ENCODE measurements around the gene CTIF. TPM values are rescaled to one million over a fixed set of nuclear protein-coding genes. Genes with fewer than 3 reads are reported as not detected.

The CTIF gene
- total RNA-seq, 1 experiment from 2014 or later, result 5.0 TPM

DNA sequence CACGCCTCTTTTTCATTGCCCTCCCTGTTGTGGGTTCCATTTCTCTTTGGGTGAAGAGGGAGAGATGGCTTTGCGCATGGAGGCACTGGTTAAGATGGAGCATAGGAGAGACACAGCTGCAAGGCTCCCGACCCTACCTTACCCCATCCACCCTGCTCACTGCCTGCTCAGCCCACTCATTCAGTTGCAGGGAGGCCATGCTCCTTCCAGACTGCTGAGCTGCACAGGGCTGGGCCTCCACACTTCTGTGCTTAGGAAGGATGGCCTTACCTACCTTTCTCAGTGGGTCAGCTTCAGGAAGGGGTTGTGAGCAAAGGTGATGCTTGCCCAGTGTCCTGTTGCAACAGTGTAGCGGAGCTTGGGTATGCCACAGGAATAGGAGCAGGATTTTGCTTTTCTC lies 127.8 kb downstream of the CTIF start:
- no peak for DNase-seq (ENCODE audit: low spot score)

DNA sequence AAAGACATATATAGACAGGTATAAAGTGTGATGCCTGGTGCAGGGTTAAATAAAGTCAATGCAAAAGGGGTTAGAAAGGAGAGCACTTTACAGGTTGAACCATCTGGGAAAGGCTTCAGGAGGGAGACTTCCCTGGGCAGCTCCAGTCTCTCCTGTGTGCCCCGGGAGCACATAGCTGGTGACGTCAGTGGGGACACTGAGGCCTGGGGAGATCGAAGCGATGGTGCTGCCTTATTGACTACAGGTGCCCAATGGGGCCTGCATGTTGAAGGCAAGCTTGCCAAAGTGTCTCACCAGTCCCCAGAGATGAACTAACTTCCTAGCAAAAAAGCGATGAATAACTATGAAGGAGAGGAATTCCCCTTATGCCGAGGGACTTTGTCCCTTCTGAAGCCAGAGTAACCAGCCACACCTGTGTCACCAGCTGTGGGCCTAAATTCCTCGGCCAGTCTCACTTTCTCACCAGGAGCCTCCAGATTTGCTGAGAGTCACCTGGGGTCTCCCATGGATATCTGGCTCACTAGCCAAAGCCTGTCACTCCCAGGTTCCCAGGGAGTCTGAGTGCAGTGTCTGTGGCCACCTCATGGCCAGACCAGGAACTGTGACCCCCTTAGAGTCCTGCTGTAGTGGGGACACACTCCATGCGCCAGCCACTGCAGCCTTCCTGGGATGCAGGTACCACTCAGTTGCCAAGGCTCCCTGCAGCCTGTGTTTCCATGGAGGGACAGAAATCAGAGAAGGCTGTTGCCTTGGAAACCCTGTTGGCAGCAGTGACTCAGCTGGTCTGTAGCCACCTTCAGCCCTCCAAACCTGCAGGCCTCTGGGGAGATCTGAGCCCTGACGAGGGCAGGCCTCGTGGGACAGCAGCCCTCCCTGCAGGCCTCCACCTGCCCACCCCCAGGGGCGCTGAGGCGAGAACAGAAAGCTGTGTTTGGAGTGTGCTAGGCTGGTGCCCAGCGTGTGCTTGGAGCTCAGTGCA lies 128.7 kb downstream of the CTIF start:
- DNase-seq (ENCODE audit: low spot score), result no peak

- no peak for DNase-seq (ENCODE audit: low spot score)
Observed at GRCh38 chr18:48668466-48669179, 129.8 kb downstream of the CTIF start.

DNA sequence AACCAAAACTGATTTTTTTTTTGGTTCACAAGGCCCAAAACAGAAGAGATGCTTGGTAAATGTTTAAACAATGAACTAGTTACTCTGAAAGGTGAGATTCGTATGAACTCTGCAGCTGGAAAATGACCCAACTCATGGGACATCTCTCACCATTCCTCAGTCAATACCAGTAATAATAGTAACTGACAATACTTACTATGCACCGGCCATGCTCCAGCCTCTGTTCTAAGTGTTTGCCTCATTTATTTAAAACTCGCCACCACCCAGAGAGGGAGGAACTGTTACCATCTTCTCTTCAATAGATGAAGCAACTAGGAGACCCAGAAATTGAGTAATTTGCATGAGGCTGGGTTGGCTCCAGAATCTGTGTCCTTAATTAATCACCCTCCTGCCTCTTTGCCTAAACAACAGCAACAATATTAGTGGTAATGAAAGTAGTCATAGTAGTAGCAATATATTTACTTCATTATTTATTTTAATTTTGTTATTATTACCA lies 130.4 kb downstream of the CTIF start:
- no peak for DNase-seq (ENCODE audit: low spot score)

DNA sequence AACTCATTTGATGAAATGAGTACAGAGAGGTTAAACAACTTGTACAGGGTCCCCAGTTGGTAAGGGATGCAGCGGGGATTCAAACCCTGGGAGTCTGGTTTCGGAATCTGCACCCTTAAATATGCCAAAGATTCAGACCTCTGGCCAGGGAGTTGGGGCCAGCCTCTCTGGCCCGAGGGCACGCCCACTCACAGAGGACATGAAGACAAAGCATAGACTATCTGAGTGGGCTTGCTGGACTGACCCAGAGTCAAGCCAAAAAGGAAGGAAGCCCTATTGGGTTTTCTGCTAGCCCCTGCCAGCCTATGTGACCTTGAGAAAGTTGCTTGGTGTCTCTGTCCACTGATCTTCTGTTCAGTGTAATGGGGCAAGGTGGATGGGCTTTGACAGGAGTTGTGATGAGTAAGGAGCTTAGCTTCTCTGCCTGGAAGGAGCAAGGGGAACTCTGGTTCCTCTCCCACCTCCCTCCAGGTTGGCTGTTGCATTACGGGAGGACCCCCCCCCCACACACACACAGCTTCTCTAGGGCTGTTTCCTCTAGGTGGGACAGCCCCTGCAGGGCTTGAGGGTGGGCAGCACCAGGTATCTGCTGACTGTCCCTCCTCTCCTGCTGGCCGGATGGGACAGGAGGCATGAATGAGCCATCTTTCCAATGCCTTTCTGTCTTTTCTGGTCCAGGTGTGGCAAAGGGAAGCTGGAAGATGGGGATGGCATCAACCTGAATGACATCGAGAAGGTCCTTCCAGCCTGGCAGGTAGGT lies 131.3 kb downstream of the CTIF start:
- DNase-seq (ENCODE audit: low spot score), result no peak

DNA sequence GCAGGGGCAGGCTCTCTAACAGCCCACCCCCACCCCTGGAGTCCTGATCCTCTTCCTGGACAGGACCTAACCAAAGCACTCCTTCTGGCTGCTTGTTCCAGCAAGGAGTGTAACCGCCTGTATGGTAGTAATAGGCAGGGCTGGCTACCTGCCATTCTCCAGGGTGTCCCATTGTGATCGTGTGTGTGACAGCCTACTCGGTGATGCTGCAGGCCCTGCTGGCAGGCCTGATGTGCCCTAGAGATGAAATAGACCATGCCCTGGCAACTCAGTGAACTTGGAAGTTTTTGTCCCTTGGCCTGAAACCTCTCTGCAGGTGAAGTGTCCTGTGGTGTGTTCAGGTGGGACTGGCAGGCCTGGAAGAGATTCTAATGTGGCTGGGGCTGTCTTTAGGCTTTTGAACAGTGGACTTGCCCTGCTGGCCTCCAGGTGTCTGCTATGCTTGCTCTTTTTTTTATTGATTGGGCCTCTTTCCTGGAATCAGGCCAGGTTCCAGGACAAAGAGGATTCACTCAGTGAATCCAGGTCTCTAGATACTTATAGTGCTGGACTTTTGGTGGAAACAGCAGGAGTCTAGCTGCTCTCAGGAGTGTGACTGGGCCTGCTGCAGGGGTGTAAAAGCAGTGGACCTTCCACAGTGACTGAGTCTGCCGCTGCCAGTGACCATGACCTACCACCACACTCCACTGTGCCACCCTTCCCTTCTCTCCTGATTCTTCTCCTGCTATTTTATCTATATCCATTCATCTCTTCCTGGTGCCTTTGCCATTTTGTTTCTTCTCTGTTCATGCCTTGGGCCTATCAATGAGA lies 132.1 kb downstream of the CTIF start:
- no peak for DNase-seq (ENCODE audit: low spot score)

DNA sequence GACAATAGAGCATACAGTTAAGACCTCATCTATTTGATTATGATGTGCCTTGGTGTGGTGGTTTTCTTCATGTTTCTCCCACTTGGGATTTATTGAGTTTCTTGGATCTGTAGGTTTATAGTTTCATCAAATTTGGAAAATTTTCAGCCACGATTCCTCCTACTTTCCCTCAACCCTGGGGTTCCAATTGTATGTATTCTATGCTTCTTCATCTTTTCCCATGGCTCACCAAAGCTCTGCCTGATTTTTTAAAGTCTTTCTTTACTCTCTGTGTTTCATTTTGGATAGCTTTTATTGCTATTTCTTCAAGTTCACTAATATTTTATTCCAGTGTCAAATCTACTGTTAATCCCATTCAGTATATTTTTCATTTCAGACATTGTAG lies 132.7 kb downstream of the CTIF start:
- no peak for DNase-seq (ENCODE audit: low spot score)

GRCh38 chr18:48672671-48673340 lies 134.0 kb downstream of the CTIF start:
- no peak for DNase-seq (ENCODE audit: low spot score)

DNA sequence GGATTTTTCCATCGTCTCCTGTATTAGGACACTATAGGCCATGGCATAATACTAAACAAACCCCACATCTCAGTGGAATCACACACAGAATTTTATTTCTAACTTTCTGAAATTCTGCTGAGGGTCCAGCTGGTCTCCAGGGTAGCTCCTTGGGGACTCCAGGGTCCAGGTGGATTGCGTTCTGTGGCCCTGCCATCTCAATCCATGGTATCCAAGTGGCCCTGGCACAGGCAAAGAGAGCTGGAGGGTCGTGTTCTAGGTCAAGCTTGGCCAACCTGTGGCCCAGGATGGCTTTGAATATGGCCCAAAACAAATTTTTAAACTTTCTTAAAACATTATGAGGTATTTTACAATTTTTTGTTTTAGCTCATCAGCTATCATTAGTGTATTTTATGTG lies 134.6 kb downstream of the CTIF start:
- no peak for DNase-seq (ENCODE audit: low spot score)

GRCh38 chr18:48673853-48674721 lies 135.3 kb downstream of the CTIF start:
- DNase-seq (ENCODE audit: low spot score), result no peak

DNA sequence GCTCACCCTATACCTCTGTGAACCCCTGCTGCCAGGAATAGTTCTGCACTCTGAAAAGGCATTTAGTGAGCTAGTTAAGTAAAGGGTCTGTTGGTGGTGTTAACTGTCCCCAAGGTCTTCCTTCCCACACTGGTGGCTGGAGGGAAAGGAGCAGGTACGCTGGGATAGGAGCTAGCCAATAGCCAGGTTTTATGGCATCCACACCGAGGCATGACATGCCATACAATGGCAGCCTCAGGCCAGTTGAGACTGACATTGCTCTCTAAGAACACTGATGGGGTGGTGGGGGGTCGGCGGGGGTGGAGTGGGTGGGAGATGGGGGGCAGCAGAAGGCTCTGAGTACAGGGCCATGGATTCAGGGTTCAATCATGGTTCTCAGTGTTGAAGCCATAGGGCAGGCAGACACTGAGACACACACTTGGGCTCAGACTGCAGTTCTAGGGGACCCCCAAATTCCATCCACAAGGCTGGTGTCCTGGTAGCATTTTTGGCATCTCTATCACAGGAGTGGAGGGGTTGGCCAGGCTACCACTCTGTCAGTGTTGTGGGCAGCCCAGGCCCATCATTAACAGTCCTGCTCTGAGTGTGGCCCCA lies 136.0 kb downstream of the CTIF start:
- no peak for DNase-seq (ENCODE audit: low spot score)

- peak; percentile 77 for DNase-seq (ENCODE audit: low spot score)
Observed at GRCh38 chr18:48675352-48675761, 136.5 kb downstream of the CTIF start.

- no peak for DNase-seq (ENCODE audit: low spot score)
Observed at GRCh38 chr18:48675912-48676311, 137.1 kb downstream of the CTIF start.

DNA sequence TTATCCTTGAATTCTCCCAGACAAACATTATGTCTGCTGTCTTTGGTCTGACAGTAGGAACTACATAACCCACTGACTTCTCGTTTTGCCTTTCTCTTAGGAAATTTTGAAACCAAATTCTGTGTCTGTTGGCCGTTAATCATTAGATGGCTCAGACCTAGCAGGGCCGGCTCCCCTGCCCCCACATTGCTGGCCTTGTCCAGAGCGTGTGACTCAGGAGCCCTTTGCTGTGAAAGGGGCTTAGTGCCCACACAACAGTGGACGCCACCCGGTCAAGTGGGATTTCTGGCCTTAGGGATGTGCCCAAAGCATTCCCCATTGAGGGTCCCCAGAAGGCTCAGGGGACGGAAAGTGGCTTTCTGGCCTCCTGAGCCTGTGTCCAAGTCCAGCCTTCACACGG lies 137.5 kb downstream of the CTIF start:
- DNase-seq (ENCODE audit: low spot score), result no peak

DNA sequence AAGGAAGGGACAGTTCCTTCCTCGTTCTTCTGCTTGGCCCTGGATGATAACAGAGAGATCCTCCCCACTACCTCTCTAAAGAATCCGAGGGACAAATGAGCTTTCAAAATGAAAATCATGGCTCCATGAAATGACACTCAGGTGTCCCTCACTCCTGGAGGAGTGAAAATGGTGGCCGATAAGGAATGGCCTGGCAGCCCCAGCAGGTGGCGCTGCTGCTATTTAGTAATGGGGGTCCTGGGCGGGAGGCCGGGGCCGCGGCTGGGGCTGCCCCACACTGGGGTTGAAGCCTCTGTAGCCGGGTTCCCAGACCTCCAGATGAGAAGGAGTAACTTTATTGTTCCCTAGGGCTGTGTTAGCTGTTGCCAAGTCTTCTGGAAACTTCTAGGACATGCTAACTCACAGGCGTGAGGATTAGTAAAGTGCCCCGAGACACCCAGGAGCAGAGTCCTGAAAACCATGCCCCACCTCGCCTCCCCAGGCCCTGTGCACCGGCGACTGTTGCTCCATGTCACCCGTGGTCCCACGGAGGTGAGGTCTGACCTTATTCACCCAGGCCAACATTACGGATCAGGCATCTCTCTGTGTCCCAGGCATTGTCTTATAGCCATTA lies 138.0 kb downstream of the CTIF start:
- peak; percentile 42 for DNase-seq (ENCODE audit: low spot score)

DNA sequence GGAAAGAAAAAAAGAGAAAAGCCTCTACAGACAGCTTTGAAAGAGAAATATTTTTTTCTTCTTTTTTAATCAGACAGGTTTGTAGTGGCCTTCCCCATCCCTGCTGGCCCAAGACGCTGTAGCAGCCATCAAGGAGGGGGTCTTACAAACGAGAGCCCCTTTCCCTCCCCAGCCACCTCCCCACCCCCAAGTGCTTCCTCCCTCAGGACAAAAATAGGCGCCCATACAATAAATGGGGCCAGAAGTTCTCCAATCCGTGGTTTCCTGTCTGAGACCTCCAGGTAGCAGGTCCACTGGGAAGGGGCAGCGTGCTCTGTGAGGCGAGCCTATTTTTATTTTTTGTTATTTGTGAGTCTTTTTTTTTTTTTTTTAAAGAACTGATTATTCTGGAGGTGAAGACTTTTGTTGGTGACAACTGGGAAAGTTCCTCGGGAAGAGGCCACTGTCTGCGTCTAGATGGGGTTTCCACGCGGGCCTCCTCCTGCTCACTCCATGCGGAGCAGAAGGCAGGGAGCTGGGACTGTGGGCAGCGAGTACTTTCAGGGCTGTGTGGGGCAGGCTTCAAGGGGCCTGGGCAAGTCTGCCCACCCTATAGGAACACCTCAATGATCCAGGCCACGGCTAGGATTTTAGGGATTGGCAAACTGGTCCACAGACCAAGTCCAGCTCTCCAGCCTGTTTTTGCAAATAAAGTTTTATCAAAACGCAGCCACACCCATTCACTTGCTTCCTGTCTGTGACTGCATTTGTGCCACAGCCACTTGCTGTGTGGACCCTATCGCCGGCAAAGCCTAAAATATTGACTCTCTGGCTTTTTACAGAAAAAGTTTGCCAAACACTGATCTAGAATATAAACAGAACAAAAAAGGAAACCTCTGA lies 139.6 kb downstream of the CTIF start:
- DNase-seq (ENCODE audit: low spot score), result no peak

DNA sequence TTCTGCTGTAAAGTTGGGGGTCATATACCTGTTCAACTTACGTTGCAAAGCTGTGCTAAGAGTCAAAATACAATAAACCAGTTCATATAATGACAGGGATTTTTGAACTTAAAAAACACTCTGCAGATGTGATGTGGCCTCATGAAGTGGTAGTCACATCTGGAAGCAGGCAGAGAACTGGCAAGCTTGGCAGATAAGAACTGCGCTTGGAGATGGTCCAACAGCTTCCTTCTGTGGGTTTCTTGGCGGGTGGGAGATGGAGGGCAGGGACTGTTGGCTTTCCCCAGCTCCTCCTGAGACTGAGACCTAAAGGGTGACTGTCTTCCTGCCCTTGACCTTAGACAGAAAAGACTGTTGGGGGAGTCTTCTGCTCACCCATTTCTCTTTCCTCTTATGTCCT lies 140.4 kb downstream of the CTIF start:
- no peak for DNase-seq (ENCODE audit: low spot score)

Measured in H4 (cell line).